Omental fat pad (tissue), 4 donors: ENCODE data around the gene AHNAK2. TPM values are rescaled to one million over a fixed set of nuclear protein-coding genes. Genes with fewer than 3 reads are reported as not detected.
"Not testable (repeated sequence)": the region's sequence is repeated elsewhere in the genome, so short reads cannot be mapped to it uniquely, and the experiment has no call there.

Source experiments
- ATAC-seq: fragments of 150-250 bp; one replicate; pipeline ENCODE4 v1.9.1; 2016; ENCODE audit warnings: mild to moderate bottlenecking, moderate library complexity; ENCODE audit not compliant: low FRiP score
- DNase-seq: peaks from one replicate; pipeline ENCODE4 v3.0.0-alpha.2; 2019; ENCODE audit warnings: low spot score
- total RNA-seq, 4 donors: library from RNA; depleted of rRNA; stranded (reverse); fragments of >200 nt; gene quantifications; one replicate each; pipeline ENCODE4 v1.1.0, GENCODE V29; 2016
- TF ChIP-seq, protein P1 (sequence below), 3 donors: fragments of 450-650 bp; IDR thresholded peaks; one replicate each; pipeline ENCODE4 v1.5.1; 2016 to 2017; ENCODE audit warnings: antibody characterized with exemption in 3 of 3, mild to moderate bottlenecking in 3 of 3, moderate library complexity in 2 of 3

AHNAK2 gene
- total RNA-seq, 4 donors from 2014 or later: 18.6 to 44.5 (median 34.2) TPM

DNA sequence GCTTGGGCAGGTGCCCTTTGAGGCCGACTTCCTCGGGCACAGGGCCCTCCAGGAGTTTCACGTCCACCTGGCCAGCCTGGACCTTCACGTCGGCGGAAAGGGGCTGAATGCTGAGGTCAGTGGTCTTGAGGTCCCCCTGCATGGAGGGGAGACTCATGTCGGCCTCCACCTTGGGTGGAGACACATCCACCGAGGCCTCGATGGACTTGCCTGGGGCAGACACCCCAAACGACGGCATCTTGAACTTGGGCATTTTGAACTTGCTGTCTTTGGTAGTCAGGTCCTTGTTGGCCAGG lies 29.5 kb downstream of the AHNAK2 start:
- ATAC-seq (no peak), DNase-seq (no peak)
- TF ChIP-seq, protein P1, sequence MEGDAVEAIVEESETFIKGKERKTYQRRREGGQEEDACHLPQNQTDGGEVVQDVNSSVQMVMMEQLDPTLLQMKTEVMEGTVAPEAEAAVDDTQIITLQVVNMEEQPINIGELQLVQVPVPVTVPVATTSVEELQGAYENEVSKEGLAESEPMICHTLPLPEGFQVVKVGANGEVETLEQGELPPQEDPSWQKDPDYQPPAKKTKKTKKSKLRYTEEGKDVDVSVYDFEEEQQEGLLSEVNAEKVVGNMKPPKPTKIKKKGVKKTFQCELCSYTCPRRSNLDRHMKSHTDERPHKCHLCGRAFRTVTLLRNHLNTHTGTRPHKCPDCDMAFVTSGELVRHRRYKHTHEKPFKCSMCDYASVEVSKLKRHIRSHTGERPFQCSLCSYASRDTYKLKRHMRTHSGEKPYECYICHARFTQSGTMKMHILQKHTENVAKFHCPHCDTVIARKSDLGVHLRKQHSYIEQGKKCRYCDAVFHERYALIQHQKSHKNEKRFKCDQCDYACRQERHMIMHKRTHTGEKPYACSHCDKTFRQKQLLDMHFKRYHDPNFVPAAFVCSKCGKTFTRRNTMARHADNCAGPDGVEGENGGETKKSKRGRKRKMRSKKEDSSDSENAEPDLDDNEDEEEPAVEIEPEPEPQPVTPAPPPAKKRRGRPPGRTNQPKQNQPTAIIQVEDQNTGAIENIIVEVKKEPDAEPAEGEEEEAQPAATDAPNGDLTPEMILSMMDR (IDR thresholded peaks at IDR 0.05): no peak

DNA sequence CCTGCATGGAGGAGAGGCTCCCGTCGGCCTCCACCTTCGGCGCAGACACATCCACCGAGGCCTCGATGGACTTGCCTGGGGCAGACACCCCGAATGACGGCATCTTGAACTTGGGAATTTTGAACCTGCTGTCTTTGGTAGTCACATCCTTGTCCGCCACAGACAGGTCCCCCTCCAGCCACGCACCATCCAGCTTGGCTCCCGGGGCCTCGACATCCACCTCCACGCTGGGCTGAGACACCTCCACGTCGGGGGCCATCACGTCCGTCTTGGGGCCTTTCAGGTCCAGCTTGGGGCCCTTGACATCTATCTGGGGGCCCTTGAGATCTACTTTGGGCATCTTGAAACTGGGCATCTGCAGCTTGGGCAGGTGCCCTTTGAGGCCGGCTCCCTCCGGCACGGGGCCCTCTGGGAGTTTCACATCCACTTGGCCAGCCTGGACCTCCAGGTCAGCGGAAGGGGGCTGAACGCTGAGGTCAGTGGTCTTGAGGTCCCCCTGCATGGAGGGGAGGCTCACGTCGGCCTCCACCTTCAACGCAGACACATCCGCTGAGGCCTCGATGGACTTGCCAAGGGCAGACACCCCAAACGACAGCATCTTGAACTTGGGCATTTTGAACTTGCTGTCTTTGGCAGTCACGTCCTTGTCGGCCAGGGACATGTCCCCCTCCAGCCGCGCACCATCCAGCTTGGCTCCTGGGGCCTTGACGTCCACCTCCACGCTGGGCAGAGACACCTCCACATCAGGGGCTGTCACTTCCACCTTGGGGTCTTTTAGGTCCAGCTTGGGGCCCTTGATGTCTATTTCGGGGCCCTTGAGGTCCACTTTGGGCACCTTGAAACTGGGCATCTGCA lies 30.1 kb downstream of the AHNAK2 start:
- not testable (repeated sequence) for DNase-seq, ATAC-seq

DNA sequence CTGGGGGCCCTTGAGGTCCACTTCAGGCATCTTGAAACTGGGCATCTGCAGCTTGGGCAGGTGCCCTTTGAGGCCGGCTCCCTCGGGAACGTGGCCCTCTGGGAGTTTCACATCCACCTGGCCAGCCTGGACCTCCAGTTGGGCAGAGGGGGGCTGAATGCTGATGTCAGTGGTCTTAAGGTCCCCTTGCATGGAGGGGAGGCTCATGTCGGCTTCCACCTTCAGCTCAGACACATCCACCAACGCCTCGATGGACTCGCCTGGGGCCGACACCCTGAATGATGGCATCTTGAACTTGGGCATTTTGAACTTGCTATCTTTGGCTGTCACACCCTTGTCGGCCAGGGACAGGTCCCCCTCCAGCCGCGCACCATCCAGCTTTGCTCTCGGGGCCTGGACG lies 31.0 kb downstream of the AHNAK2 start:
- DNase-seq, ATAC-seq: not testable (repeated sequence)

DNA sequence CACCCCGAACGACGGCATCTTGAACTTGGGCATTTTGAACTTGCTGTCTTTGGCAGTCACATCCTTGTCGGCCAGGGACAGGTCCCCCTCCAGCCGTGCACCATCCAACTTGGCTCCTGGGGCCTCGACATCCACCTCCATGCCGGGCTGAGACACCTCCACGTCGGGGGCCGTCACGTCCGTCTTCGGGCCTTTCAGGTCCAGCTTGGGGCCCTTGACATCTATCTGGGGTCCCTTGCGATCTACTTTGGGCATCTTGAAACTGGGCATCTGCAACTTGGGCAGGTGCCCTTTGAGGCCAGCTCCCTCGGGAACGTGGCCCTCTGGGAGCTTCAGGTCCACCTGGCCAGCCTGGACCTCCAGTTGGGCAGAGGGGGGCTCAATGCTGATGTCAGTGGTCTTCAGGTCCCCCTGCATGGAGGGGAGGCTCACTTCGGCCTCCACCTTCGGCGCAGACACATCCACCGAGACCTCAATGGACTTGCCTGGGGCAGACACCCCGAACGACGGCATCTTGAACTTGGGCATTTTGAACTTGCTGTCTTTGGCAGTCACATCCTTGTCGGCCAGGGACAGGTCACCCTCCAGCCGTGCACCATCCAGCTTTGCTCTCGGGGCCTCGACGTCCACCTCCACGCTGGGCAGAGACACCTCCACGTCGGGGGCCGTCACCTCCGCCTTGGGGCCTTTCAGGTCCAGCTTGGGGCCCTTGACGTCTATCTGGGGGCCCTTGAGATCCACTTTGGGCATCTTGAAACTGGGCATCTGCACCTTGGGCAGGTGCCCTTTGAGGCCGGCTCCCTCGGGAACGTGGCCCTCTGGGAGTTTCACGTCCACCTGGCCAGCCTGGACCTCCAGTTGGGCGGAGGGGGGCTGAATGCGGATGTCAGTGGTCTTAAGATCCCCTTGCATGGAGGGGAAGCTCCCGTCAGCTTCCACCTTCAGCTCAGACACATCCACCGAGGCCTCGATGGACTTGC lies 31.9 kb downstream of the AHNAK2 start:
- DNase-seq, ATAC-seq: not testable (repeated sequence)

DNA sequence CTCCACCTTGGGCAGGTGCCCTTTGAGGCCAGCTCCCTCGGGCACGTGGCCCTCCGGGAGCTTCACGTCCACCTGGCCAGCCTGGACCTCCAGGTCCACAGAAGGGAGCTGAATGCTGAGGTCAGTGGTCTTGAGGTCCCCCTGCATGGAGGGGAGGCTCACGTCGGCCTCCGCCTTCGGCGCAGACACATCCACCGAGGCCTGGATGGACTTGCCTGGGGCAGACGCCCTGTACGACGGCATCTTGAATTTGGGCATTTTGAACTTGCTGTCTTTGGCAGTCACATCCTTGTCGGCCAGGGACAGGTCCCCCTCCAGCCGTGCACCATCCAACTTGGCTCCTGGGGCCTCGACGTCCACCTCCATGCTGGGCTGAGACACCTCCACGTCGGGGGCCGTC lies 32.9 kb downstream of the AHNAK2 start:
- DNase-seq, ATAC-seq: not testable (repeated sequence)

DNA sequence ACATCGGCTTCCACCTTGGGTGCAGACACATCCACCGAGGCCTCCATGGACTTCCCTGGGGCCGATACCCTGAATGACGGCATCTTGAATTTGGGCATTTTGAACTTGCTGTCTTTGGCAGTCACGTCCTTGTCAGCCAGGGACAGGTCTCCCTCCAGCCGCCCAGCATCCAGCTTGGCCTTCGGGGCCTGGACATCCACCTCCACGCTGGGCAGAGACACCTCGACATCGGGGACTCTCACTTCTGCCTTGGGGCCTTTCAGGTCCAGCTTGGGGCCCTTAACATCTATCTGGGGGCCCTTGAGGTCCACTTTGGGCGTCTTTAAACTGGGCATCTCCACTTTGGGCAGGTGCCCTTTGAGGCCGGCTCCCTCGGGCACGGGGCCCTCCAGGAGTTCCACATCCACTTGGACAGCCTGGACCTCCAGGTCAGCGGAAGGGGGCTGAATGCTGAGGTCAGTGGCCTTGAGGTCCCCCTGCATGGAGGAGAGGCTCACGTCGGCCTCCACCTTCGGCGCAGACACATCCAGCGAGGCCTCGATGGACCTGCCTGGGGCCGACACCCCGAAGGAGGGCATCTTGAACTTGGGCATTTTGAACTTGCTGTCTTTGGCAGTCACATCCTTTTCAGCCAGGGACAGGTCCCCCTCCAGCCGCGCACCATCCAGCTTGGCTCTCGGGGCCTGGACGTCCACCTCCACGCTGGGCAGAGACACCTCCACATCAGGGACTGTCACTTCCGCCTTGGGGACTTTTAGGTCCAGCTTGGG lies 33.6 kb downstream of the AHNAK2 start:
- not testable (repeated sequence) for ATAC-seq

DNA sequence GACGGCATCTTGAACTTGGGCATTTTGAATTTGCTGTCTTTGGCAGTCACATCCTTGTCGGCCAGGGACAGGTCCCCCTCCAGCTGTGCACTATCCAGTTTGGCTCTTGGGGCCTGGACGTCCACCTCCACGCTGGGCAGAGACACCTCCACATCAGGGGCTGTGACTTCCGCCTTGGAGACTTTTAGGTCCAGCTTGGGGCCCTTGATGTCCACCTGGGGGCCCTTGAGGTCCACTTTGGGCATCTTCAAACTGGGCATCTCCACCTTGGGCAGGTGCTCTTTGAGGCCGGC lies 34.2 kb downstream of the AHNAK2 start:
- DNase-seq, ATAC-seq: not testable (repeated sequence)

More for the DNA sequence above, 33.6 kb downstream of the AHNAK2 start:
- not testable (repeated sequence) for DNase-seq

DNA sequence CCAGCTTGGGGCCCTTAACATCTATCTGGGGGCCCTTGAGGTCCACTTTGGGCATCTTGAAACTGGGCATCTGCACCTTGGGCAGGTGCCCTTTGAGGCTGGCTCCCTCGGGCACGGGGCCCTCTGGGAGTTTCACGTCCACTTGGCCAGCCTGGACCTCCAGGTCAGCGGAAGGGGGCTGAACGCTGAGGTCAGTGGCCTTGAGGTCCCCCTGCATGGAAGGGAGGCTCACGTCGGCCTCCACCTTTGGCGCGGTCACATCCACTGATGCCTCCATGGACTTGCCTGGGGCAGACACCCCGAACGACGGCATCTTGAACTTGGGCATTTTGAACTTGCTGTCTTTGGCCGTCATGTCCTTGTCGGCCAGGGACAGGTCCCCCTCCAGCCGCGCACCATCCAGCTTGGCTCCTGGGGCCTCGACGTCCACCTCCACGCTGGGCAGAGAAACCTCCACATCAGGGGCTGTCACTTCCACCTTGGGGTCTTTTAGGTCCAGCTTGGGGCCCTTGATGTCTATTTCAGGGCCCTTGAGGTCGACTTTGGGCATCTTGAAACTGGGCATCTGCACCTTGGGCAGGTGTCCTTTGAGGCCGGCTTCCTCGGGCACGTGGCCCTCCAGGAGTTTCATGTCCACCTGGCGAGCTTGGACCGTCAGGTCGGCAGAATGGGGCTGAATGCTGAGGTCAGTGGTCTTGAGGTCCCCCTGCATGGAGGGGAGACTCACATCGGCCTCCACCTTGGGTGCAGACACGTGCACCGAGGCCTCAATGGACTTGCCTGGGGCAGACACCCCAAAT lies 34.8 kb downstream of the AHNAK2 start:
- not testable (repeated sequence) for DNase-seq, ATAC-seq

DNA sequence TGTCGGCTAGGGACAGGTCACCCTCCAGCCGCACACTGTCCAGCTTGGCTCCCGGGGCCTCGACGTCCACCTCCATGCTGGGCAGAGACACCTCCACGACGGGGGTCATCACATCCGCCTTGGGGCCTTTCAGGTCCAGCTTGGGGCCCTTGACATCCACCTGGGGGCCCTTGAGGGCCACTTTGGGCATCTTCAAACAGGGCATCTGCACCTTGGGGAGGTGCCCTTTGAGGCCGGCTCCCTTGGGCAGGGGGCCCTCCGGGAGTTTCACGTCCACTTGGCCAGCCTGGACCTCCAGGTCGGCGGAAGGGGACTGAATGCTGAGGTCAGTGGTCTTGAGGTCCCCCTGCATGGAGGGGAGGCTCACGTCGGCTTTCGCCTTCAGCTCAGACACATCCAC lies 35.6 kb downstream of the AHNAK2 start:
- DNase-seq: no peak
- no peak for ATAC-seq
- TF ChIP-seq, protein P1 (IDR thresholded peaks at IDR 0.05): no peak

DNA sequence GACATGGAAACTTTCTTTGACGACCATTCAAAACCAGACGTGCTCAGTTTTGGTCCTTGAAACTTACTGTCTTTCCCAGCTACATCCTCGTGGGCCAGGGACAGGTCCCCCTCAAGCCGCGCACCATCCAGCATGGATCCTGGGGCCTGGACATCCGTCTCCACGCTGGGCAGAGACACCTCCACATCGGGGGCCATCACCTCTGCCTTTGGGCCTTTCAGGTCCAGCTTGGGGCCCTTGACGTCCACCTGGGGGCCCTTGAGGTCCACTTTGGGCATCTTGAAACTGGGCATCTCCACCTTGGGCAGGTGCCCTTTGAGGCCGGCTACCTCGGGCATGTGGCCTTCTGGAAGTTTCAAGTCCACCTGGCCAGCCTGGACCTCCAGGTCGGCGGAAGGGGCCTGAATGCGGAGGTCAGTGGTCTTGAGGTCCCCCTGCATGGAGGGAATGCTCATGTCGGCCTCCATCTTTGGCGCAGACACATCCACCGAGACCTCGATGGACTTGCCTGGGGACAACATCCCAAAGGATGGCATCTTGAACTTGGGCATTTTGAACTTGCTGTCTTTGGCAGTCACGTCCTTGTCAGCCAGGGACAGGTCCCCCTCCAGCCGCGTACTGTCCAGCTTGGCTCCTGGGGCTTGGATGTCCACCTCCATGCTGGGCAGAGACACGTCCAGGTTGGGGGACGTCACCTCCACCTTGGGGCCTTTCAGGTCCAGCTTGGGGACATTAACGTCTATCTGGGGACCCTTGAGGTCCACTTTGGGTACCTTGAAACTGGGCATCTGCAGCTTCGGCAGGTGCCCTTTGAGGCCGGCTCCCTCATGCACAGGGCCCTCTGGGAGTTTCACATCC lies 36.4 kb downstream of the AHNAK2 start:
- ATAC-seq (no peak), DNase-seq (no peak)
- TF ChIP-seq, protein P1 (IDR thresholded peaks at IDR 0.05): no peak
